Testis (tissue), 2 donors: ENCODE data around the gene VPS18.

ENCODE experiments used
- POLR2A ChIP-seq: fragments of 450-650 bp; IDR thresholded peaks from one replicate; pipeline ENCODE4 v1.6.1; 2017; ENCODE audit warnings: antibody characterized with exemption, mild to moderate bottlenecking, moderate library complexity
- TF ChIP-seq, protein P1 (sequence below), 3 experiments: fragments of 450-650 bp in 2 of 3; fragments of 200-600 bp in 1 of 3; sonication (generic) in 1 of 3; IDR thresholded peaks; one replicate each; pipeline ENCODE4 v1.5.1; 2016 to 2019; ENCODE audit warnings: antibody characterized with exemption in 3 of 3, mild to moderate bottlenecking in 2 of 3, moderate library complexity in 1 of 3

DNA sequence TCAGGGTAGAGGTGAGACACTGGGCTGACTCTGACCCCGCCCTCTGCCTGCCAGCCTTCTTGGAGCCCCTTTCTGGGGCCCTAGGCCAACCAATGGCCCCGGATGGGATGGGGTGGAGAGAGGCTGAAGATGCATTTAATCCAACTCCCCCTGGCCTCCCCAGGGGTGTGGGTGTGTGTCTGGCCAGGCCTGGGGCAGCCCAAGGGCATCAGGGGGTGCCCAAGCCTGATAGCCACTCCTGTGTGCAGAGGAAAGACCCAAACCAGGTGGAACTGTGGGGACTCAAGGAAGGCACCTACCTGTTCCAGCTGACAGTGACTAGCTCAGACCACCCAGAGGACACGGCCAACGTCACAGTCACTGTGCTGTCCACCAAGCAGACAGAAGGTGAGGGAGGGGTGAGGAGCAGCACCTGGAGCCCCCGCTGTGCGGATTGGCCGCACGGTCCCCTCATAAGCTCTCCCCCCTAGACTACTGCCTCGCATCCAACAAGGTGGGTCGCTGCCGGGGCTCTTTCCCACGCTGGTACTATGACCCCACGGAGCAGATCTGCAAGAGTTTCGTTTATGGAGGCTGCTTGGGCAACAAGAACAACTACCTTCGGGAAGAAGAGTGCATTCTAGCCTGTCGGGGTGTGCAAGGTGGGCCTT lies 40.9 kb upstream of the VPS18 start:
- TF ChIP-seq, protein P1, sequence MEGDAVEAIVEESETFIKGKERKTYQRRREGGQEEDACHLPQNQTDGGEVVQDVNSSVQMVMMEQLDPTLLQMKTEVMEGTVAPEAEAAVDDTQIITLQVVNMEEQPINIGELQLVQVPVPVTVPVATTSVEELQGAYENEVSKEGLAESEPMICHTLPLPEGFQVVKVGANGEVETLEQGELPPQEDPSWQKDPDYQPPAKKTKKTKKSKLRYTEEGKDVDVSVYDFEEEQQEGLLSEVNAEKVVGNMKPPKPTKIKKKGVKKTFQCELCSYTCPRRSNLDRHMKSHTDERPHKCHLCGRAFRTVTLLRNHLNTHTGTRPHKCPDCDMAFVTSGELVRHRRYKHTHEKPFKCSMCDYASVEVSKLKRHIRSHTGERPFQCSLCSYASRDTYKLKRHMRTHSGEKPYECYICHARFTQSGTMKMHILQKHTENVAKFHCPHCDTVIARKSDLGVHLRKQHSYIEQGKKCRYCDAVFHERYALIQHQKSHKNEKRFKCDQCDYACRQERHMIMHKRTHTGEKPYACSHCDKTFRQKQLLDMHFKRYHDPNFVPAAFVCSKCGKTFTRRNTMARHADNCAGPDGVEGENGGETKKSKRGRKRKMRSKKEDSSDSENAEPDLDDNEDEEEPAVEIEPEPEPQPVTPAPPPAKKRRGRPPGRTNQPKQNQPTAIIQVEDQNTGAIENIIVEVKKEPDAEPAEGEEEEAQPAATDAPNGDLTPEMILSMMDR (IDR thresholded peaks at IDR 0.05): no peak
- no peak for TF ChIP-seq POLR2A
